ENCODE measurements around the gene FTO.

The FTO gene

DNA sequence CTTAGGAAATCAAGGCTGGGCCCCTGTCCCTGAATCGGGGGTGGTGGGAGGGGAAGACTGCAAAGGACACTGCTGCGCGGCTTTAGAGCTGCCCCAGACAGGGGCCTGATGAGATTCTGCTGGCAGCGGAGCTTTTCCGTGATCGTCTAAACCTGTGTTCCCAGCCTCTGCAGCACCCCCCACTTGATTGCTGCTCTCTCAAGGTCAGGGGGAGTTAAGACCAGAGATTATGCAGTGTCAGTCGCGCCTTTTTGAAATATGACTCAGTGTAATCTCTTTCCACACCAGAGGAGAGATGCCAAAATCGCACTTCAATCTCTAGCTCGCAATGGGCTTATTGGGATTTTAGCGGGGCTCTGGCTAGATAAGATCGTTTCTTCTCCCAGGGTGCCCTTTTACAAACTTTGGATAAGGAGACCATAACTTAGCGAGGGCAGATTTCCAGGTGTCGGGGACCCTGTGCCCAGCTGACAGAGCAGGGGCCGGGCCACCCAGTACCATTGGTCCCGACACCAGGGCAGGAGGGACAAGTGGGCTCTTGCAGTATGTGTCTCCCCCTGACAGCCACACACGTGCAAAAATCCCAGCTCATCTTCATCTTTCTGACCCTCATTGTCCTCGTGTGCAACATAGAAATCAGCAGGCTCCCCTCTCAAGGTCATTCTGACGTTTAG, 495.7 kb downstream of the FTO start:
- DNase-seq, result no peak

DNA sequence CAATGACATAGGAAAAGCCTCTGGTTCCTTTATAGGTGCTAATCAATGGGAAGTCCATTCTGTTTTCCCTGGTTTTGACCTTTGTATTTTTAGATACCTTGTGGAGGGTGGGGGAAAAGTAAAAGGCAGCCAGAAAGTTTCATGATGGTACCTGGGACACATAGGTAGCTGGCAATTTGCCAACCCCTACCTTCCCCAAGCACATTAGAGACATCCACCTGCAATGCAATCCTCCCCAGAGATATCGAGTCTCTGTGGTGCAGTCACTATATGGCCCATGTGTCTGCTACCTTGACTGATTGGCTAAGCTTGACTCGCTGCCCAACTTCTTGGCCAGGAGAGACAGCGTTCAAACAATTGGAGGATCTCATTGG, 496.2 kb downstream of the FTO start:
- no peak for DNase-seq

DNA sequence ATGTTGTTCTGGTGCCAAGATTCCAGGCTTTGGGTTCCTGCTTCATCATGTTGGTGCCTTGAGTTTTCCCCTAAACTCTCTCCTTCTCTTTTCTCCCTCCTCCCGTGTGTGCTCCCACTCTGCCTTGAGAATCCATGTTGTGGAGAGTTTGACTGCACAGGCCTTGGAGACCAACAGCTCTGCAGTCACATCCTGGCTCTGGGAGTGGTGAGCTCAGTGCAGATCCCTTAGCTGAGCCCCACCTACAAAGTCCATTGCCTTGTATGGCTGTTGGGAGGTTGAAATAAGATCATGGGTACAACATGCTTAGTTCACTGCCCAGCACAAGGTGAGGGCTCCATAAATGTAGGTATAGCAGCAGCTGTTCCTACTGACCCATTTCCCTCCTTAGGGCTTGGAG, 496.8 kb downstream of the FTO start:
- DNase-seq, result no peak

DNA sequence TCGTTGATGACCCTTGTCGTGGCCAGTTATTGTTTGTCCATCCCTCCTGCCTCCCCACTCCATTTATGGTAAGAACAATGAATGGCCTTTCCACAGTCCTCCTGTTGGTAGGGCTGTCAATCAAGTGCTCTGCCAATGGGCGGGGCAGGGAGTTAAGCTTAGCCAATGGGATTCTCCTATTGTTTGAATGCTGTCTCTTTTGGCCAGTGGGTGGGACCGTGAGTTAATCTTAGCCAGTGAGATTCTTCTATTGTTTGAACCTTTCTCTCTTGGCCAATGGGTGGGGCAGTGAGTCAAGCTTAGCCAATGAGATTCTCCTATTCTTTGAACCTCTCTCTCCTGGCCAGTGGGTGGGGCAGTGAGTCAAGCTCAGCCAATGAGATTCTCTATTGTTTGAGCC, 497.2 kb downstream of the FTO start:
- DNase-seq, result no peak
